IPS DF 4.7 (cell line): ENCODE measurements around the gene LMBR1.
"Not testable (repeated sequence)": the region's sequence is repeated elsewhere in the genome, so short reads cannot be mapped to it uniquely, and the experiment has no call there.

Source experiments
- DNase-seq: peaks from one replicate; pipeline ENCODE4 v3.0.0-alpha.2; 2013; ENCODE audit warnings: low spot score; ENCODE audit errors: extremely low read depth

Gene LMBR1

GRCh38 chr7:156906200-156906649, 13.2 kb upstream of the LMBR1 start:
- DNase-seq = no peak

GRCh38 chr7:156903232-156903909, 10.4 kb upstream of the LMBR1 start:
- DNase-seq = no peak

- not testable (repeated sequence) for DNase-seq
These were observed 7.1 kb upstream of the LMBR1 start for GRCh38 chr7:156900093-156900492.

- DNase-seq = no peak
These were observed 6.0 kb upstream of the LMBR1 start for GRCh38 chr7:156898938-156899337.

- DNase-seq = no peak
These were observed 4.7 kb upstream of the LMBR1 start for GRCh38 chr7:156897673-156898072.

- DNase-seq = no peak
These were observed 3.5 kb upstream of the LMBR1 start for GRCh38 chr7:156896388-156897022.

- DNase-seq = no peak
These were observed 2.2 kb upstream of the LMBR1 start for GRCh38 chr7:156895024-156895780.

GRCh38 chr7:156892081-156892800, 742 bp downstream of the LMBR1 start:
- DNase-seq = no peak

- no peak for DNase-seq
These were observed 3.2 kb downstream of the LMBR1 start for GRCh38 chr7:156889746-156890145.

GRCh38 chr7:156889089-156889488, 3.9 kb downstream of the LMBR1 start:
- no peak for DNase-seq

- DNase-seq = no peak
These were observed 6.8 kb downstream of the LMBR1 start for GRCh38 chr7:156886020-156886795.

- DNase-seq = no peak
These were observed 11.3 kb downstream of the LMBR1 start for GRCh38 chr7:156881679-156882078.

- no peak for DNase-seq
These were observed 17.2 kb downstream of the LMBR1 start for GRCh38 chr7:156875766-156876165.

GRCh38 chr7:156868363-156868762, 24.6 kb downstream of the LMBR1 start:
- not testable (repeated sequence) for DNase-seq

- no peak for DNase-seq
These were observed 27.5 kb downstream of the LMBR1 start for GRCh38 chr7:156865493-156865892.

- not testable (repeated sequence) for DNase-seq
These were observed 31.0 kb downstream of the LMBR1 start for GRCh38 chr7:156862022-156862421.

GRCh38 chr7:156861212-156861611, 31.8 kb downstream of the LMBR1 start:
- DNase-seq = no peak

GRCh38 chr7:156860099-156860498, 32.9 kb downstream of the LMBR1 start:
- DNase-seq = not testable (repeated sequence)

- no peak for DNase-seq
These were observed 34.5 kb downstream of the LMBR1 start for GRCh38 chr7:156858523-156858922.

GRCh38 chr7:156857757-156858156, 35.2 kb downstream of the LMBR1 start:
- no peak for DNase-seq

GRCh38 chr7:156854654-156855053, 38.3 kb downstream of the LMBR1 start:
- no peak for DNase-seq
